Adrenal gland (tissue), 12 donors: ENCODE results near the gene MRPL41. TPM values are rescaled to one million over a fixed set of nuclear protein-coding genes. Genes with fewer than 3 reads are reported as not detected.
"Not testable (repeated sequence)": the region's sequence is repeated elsewhere in the genome, so short reads cannot be mapped to it uniquely, and the experiment has no call there.

Experiments
- DNase-seq, 7 donors: peaks; one replicate each; pipeline ENCODE4 v3.0.0-alpha.2; 2019 to 2020
- H3K27ac ChIP-seq, 5 donors: fragments of 200-600 bp; sonication (generic) in 4 of 5; 1 replicate in 3 of 5; 2 replicates in 2 of 5; pipeline versions ENCODE4 v1.5.1 to v1.8.0; 2016 to 2020; ENCODE audit warnings: mild to moderate bottlenecking in 1 of 5
- H3K27me3 ChIP-seq: fragments of 200-600 bp; 2 replicates; pipeline ENCODE4 v1.8.0; 2021
- H3K36me3 ChIP-seq, 2 donors: fragments of 200-600 bp; replicated peaks in 1 of 2; 1 replicate in 1 of 2; 2 replicates in 1 of 2; pipeline versions ENCODE4 v1.5.1 to v1.8.0; 2018 to 2022
- H3K4me1 ChIP-seq, 2 donors: fragments of 200-600 bp; replicated peaks in 1 of 2; 1 replicate in 1 of 2; 2 replicates in 1 of 2; pipeline versions ENCODE4 v1.5.1 to v1.8.0; 2018 to 2021
- H3K4me3 ChIP-seq, 4 donors: fragments of 200-600 bp; sonication (generic) in 3 of 4; one replicate each; pipeline ENCODE4 v1.5.1; 2016 to 2018
- H3K9me3 ChIP-seq, 3 donors: fragments of 200-600 bp; sonication (generic) in 1 of 3; replicated peaks in 1 of 3; 1 replicate in 2 of 3; 2 replicates in 1 of 3; pipeline versions ENCODE4 v1.5.1 to v1.8.0; 2016 to 2021
- CTCF ChIP-seq, 6 experiments: fragments of 450-650 bp in 4 of 6; fragments of 200-600 bp in 2 of 6; sonication (generic) in 1 of 6; IDR thresholded peaks; 1 replicate in 5 of 6; 2 replicates in 1 of 6; pipeline versions ENCODE4 v1.5.1 to v1.8.0; 2016 to 2021; ENCODE audit warnings: antibody characterized with exemption in 6 of 6, mild to moderate bottlenecking in 2 of 6, moderate library complexity in 1 of 6
- POLR2A ChIP-seq, 2 donors: fragments of 450-650 bp; IDR thresholded peaks; one replicate each; pipeline ENCODE4 v1.6.1; 2017; ENCODE audit warnings: antibody characterized with exemption in 2 of 2, mild to moderate bottlenecking in 2 of 2, moderate library complexity in 1 of 2
- WGBS, 4 donors: extraction: QIAGEN DNeasy Blood & Tissue Kit in 2 of 4; methylation state at CpG; one replicate each; pipeline versions ENCODE4 v1.1.5 to v1.1.7; 2013 to 2017; 5-methylcytosine and 5-hydroxymethylcytosine counted together
- intact Hi-C, 2 donors: fragments of 100-400 bp; cut with DNase I; formaldehyde crosslinking; loops; one replicate each; pipeline versions ENCODE4 v1.14.1 to v1.15.0; 2022 to 2023
- polyA plus RNA-seq, 3 donors: library from polyadenylated mRNA; stranded (reverse); fragments of 200-250 nt in 2 of 3; fragments of 350-450 nt in 1 of 3; fragmentation: Illumina TruSeq in 1 of 3; extraction: RNeasy Lipid Tissue Mini Kit (QIAGEN cat#74804) in 1 of 3; gene quantifications; one replicate each; pipeline ENCODE4 v1.2.3, GENCODE V29; 2013 to 2014
- total RNA-seq, 9 donors: library from RNA; depleted of rRNA in 4 of 9; stranded (reverse); fragments of >200 nt in 4 of 9; fragments of 120-200 nt in 1 of 9; fragmentation: NEBNext Ultra II Directional in 1 of 9; extraction: Animal tissue kit (Norgen Biotek cat#: 25700) in 1 of 9; gene quantifications; one replicate each; pipeline versions ENCODE4 v1.1.0 to v1.2.4, GENCODE V29; 2013 to 2023
- donor health status: healthy with polysubstance abuse.
- donor health status: Bipolar disorder and iron deficiency.
- donor health status: DM: yes; HTN: yes; CAD: no.
- donor health status: DM: no; HTN: no; CAD: no.
- donor health status: DM: no; HTN: no; CAD: no.
- donor health status: DM: yes; HTN: yes; CAD: no.

Gene MRPL41
- total and polyA plus RNA-seq, 12 donors: 6.1 to 335 (median 84.6) TPM

- H3K4me3 ChIP-seq: no peak overlapping the region
- H3K9me3 ChIP-seq: no peaks in the 10 kb centered on the region
- H3K27ac ChIP-seq: peak overlapping the region in 2 of 5 donors; percentile 21 to 66
- no peaks in the 10 kb centered on the region for H3K4me1 ChIP-seq
- no peaks in the 10 kb centered on the region for H3K27me3 ChIP-seq
- H3K36me3 ChIP-seq: no peaks in the 10 kb centered on the region
- intact Hi-C loops: no loop called here
- TF ChIP-seq POLR2A (IDR thresholded peaks at IDR 0.05) (no peak), CTCF (IDR thresholded peaks at IDR 0.05) (no peak)
- WGBS, 4 donors: 78 to 85% (median 82%) methylated on average over 23 to 25 of the region's 25 CpGs
- peak in 3 of 7 donors; percentile 43 to 63 (median 55) for DNase-seq
These were observed 39.8 kb upstream of the MRPL41 start for GRCh38 chr9:137511758-137512463.

- H3K4me1 ChIP-seq, intact Hi-C loops, H3K27ac ChIP-seq, H3K36me3 ChIP-seq, H3K27me3 ChIP-seq, H3K4me3 ChIP-seq, DNase-seq, H3K9me3 ChIP-seq: not testable (repeated sequence)
- 92 to 97% (median 94%) methylated on average over 5 of the region's 5 CpGs for WGBS, 4 donors
These were observed 38.5 kb upstream of the MRPL41 start for GRCh38 chr9:137513136-137513535.

GRCh38 chr9:137513801-137514570 is 37.7 kb upstream of the MRPL41 start:
- H3K27ac ChIP-seq, H3K36me3 ChIP-seq, DNase-seq, intact Hi-C loops, H3K4me3 ChIP-seq, H3K27me3 ChIP-seq, H3K4me1 ChIP-seq, H3K9me3 ChIP-seq: not testable (repeated sequence)
- 85 to 94% (median 89%) methylated on average over 8 to 42 of the region's 42 CpGs for WGBS, 4 donors

- no peaks in the 10 kb centered on the region for H3K36me3 ChIP-seq
- intact Hi-C loops: no loop called here
- H3K27me3 ChIP-seq: no peaks in the 10 kb centered on the region
- WGBS, 4 donors: 94 to 98% (median 95%) methylated on average over 15 to 30 of the region's 30 CpGs
- no peak for DNase-seq
- no peak overlapping the region for H3K4me3 ChIP-seq
- no peak for TF ChIP-seq POLR2A (IDR thresholded peaks at IDR 0.05)
- no peak overlapping the region for H3K27ac ChIP-seq
- H3K9me3 ChIP-seq: no peaks in the 10 kb centered on the region
- no peaks in the 10 kb centered on the region for H3K4me1 ChIP-seq
These were observed 36.9 kb upstream of the MRPL41 start for GRCh38 chr9:137514691-137515337.

- Histone ChIP-seq H3K9me3 (no peaks in the 10 kb centered on the region), H3K36me3 (no peaks in the 10 kb centered on the region), H3K27ac (no peak overlapping the region), H3K4me1 (peaks cover 0 to under 1% of the 10 kb centered on the region in 2 donors), H3K4me3 (no peak overlapping the region), H3K27me3 (no peaks in the 10 kb centered on the region)
- no peak for DNase-seq
- no peak for TF ChIP-seq CTCF (IDR thresholded peaks at IDR 0.05)
- TF ChIP-seq POLR2A (IDR thresholded peaks at IDR 0.05): no peak
- intact Hi-C loops: no loop called here
- WGBS, 4 donors: 81 to 97% (median 89%) methylated on average over 10 to 23 of the region's 23 CpGs
These were observed 36.3 kb upstream of the MRPL41 start for GRCh38 chr9:137515338-137515724.
